H1 (cell line): ENCODE results near the gene RABGGTB. TPM values are rescaled to one million over a fixed set of nuclear protein-coding genes. Genes with fewer than 3 reads are reported as not detected.

ENCODE experiments used
- HDAC2 ChIP-seq, 2 experiments: fragments of 300-600 bp in 1 of 2; sonication (generic) in 1 of 2; IDR thresholded peaks; 2 replicates each; pipeline ENCODE4 v1.6.1; 2011 to 2012; ENCODE audit warnings: low read depth in 2 of 2, low read length in 2 of 2, mild to moderate bottlenecking in 2 of 2, moderate library complexity in 2 of 2, borderline replicate concordance in 1 of 2, inconsistent platforms in 1 of 2
- MAFK ChIP-seq: IDR thresholded peaks from 2 replicates; pipeline ENCODE4 v1.6.1; 2012; ENCODE audit warnings: low read depth, mild to moderate bottlenecking, improper control_type of control experiment, low read length
- NANOG ChIP-seq: IDR thresholded peaks from 2 replicates; pipeline ENCODE4 v1.6.1; 2011; ENCODE audit warnings: low read length, low read depth, mild to moderate bottlenecking, inconsistent platforms; ENCODE audit not compliant: insufficient read depth, poor library complexity, severe bottlenecking
- RXRA ChIP-seq: IDR thresholded peaks from 2 replicates; pipeline ENCODE4 v1.6.1; 2011; ENCODE audit warnings: low read depth, mild to moderate bottlenecking, low read length, moderate library complexity; ENCODE audit not compliant: insufficient read depth
- ZNF274 ChIP-seq: IDR thresholded peaks from 2 replicates; pipeline ENCODE4 v1.7.0; 2012; ENCODE audit warnings: low read length, borderline replicate concordance; ENCODE audit errors: extremely low read depth
- polyA plus RNA-seq, 7 experiments: library from polyadenylated mRNA; depleted of rRNA in 3 of 7; stranded (reverse) in 5 of 7; unstranded in 2 of 7; fragments of >200 nt in 5 of 7; fragments of 200-250 nt in 2 of 7; gene quantifications; 1 replicate in 5 of 7; 2 replicates in 1 of 7; 4 replicates in 1 of 7; pipeline versions ENCODE4 v1.2.1 to v1.2.3, GENCODE V29; 2011 to 2013; ENCODE audit warnings: missing spikeins in 2 of 7, mixed read lengths in 2 of 7
- total RNA-seq: library from RNA; stranded (reverse); fragmentation: NEBNext Ultra II Directional; extraction: Animal tissue kit (Norgen Biotek cat#: 25700); gene quantifications from 2 replicates; pipeline ENCODE4 v1.2.1, GENCODE V29; 2021

Gene RABGGTB
- total and polyA plus RNA-seq, 2 of the 8 experiments (the other 6 are each of a cell fraction or from before 2014, with no cell fraction given) = 70.7 to 124 TPM

DNA sequence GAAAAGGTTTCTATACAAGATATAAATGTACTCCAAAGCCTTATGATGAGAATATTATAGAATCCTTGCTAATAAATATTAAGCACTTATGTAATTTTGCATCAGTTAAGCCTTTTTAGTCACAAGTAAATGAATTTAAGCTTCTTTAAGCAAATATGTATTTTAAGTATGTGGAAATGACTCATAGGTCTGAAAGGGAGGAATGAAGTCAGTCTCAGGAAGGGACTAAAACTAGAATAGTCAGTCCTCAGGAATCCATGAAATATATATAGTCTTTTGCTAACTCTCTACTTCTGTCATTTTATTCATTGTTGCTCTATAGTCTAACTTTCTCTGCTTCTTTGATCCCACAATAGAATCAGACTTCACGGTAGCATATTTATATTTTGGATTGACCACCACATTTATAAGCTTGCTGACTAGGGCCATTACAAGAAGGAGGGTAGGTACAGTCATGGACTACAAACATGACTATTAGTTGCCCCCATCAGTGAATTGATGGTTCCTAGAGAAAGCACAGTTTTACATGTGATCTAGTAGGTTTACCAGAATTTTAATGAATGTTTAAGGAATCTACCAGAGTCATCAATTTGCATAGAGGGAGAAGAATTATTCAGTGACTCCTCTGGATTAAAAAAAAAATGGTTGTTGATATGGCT is 20.2 kb upstream of the RABGGTB start (continued):
- TF ChIP-seq NANOG (no peak), HDAC2 (IDR thresholded peaks at IDR 0.05; ENCODE audit: borderline replicate concordance in 1 of 2, low read depth in 2 of 2, low read length in 2 of 2) (no peak), ZNF274 (no peak), RXRA (no peak), MAFK (no peak)
- TF ChIP-seq, all 59 proteins: peak for 0
